IMR-90 (cell line): ENCODE data around the gene ABHD17B.

Experiments
- BHLHE40 ChIP-seq: fragments of 150-350 bp; IDR thresholded peaks from 2 replicates; pipeline ENCODE4 v1.6.1; 2016; ENCODE audit warnings: mild to moderate bottlenecking, low read depth, low read length
- CTCF ChIP-seq: conservative IDR thresholded peaks from 2 replicates; pipeline ENCODE4 v1.5.1; 2012; ENCODE audit warnings: mild to moderate bottlenecking, low read depth, low read length, improper control_type of control experiment
- MAZ ChIP-seq: IDR thresholded peaks from 2 replicates; pipeline ENCODE4 v1.6.1; 2012; ENCODE audit warnings: low read depth, mild to moderate bottlenecking, low read length, improper control_type of control experiment, moderate library complexity, borderline replicate concordance
- POLR2A ChIP-seq: IDR thresholded peaks from 2 replicates; pipeline ENCODE4 v1.6.1; 2012; ENCODE audit warnings: mild to moderate bottlenecking, low read depth, low read length
- RCOR1 ChIP-seq: IDR thresholded peaks from 2 replicates; pipeline ENCODE4 v1.6.1; 2012; ENCODE audit warnings: mild to moderate bottlenecking, low read length, improper control_type of control experiment; ENCODE audit not compliant: insufficient replicate concordance
- RFX5 ChIP-seq: IDR thresholded peaks from 2 replicates; pipeline ENCODE4 v1.8.0; 2012; ENCODE audit warnings: low read depth, mild to moderate bottlenecking, low read length, moderate library complexity
- SMC3 ChIP-seq: fragments of 150-350 bp; IDR thresholded peaks from 2 replicates; pipeline ENCODE4 v1.6.1; 2016; ENCODE audit warnings: low read depth, mild to moderate bottlenecking, antibody characterized with exemption, low read length, moderate library complexity

GRCh38 chr9:71876829-71877228 lies 34.2 kb downstream of the ABHD17B start:
- TF ChIP-seq POLR2A (no peak), CTCF (no peak), BHLHE40 (no peak), SMC3 (no peak), RFX5 (no peak), MAZ (no peak), RCOR1 (no peak)
